Measurements from ENCODE around the gene CA5A. TPM values are rescaled to one million over a fixed set of nuclear protein-coding genes. Genes with fewer than 3 reads are reported as not detected.

CA5A gene
- total and polyA plus RNA-seq, 2 of the 13 experiments (the other 11 are each of a cell fraction or from before 2014, with no cell fraction given): 66.8 to 106 TPM

DNA sequence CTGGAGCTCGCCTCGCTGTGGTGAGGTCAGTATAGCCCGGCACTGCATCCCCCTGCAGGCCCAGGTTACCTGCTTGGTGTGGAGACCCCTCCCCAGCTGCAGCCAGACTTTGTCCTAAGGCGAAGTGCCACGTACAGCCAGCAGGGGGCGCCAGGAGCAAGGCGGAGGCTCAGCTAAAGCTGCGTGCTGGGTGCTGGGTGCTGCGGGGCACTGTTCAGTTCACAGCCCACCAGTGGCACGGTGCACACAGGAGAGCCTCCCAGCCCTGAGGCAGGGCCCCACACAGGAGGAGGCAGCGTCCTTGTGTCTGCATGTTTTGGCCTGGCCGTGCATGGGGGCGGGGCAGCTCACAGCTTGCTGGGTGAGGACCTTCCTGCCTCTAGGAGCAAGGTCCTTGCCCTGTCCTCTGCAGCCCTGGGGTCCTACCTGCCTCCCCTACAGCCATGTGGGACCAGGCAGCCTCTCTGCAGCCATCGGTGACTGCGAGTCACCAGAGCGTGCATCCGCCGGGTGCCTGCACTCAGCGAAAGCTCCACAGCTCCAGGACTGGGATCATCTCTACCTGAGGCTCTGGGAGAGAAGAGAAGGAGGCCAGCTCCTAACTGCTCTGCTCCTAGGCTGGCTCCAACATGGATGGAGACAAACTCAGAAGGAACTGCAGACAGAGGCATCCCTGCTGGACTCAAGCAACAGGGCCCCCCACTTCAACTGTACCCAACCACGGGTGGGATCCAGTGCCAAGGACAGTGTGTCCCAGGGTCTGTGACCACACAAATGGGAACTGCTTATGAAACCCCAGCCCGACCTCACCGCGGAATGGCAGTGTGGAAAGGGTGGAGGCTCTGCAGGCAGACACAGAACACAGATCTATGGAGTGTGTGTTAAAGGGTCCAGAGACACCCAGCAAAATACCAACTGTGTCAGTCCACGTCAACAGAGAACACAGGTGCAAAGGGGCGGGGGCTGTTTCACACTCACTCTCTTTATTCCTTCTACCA is 86.0 kb downstream of the CA5A start (continued):
- TF ChIP-seq, protein P1, sequence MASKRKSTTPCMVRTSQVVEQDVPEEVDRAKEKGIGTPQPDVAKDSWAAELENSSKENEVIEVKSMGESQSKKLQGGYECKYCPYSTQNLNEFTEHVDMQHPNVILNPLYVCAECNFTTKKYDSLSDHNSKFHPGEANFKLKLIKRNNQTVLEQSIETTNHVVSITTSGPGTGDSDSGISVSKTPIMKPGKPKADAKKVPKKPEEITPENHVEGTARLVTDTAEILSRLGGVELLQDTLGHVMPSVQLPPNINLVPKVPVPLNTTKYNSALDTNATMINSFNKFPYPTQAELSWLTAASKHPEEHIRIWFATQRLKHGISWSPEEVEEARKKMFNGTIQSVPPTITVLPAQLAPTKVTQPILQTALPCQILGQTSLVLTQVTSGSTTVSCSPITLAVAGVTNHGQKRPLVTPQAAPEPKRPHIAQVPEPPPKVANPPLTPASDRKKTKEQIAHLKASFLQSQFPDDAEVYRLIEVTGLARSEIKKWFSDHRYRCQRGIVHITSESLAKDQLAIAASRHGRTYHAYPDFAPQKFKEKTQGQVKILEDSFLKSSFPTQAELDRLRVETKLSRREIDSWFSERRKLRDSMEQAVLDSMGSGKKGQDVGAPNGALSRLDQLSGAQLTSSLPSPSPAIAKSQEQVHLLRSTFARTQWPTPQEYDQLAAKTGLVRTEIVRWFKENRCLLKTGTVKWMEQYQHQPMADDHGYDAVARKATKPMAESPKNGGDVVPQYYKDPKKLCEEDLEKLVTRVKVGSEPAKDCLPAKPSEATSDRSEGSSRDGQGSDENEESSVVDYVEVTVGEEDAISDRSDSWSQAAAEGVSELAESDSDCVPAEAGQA (IDR thresholded peaks at IDR 0.05; ENCODE audit: low read depth): no peak
- TF ChIP-seq, protein P1 (CRISPR knock-in tag; IDR thresholded peaks at IDR 0.05; ENCODE audit: borderline replicate concordance): no peak
- TF ChIP-seq, protein P2, sequence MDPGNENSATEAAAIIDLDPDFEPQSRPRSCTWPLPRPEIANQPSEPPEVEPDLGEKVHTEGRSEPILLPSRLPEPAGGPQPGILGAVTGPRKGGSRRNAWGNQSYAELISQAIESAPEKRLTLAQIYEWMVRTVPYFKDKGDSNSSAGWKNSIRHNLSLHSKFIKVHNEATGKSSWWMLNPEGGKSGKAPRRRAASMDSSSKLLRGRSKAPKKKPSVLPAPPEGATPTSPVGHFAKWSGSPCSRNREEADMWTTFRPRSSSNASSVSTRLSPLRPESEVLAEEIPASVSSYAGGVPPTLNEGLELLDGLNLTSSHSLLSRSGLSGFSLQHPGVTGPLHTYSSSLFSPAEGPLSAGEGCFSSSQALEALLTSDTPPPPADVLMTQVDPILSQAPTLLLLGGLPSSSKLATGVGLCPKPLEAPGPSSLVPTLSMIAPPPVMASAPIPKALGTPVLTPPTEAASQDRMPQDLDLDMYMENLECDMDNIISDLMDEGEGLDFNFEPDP (CRISPR knock-in tag; conservative IDR thresholded peaks at IDR 0.05): no peak
- TF ChIP-seq ZNF264 (CRISPR knock-in tag; IDR thresholded peaks at IDR 0.05): no peak
- TF ChIP-seq, protein P3, sequence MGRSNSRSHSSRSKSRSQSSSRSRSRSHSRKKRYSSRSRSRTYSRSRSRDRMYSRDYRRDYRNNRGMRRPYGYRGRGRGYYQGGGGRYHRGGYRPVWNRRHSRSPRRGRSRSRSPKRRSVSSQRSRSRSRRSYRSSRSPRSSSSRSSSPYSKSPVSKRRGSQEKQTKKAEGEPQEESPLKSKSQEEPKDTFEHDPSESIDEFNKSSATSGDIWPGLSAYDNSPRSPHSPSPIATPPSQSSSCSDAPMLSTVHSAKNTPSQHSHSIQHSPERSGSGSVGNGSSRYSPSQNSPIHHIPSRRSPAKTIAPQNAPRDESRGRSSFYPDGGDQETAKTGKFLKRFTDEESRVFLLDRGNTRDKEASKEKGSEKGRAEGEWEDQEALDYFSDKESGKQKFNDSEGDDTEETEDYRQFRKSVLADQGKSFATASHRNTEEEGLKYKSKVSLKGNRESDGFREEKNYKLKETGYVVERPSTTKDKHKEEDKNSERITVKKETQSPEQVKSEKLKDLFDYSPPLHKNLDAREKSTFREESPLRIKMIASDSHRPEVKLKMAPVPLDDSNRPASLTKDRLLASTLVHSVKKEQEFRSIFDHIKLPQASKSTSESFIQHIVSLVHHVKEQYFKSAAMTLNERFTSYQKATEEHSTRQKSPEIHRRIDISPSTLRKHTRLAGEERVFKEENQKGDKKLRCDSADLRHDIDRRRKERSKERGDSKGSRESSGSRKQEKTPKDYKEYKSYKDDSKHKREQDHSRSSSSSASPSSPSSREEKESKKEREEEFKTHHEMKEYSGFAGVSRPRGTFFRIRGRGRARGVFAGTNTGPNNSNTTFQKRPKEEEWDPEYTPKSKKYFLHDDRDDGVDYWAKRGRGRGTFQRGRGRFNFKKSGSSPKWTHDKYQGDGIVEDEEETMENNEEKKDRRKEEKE (IDR thresholded peaks at IDR 0.05): no peak
- peak; percentile 74 for TF ChIP-seq ARNT2 (CRISPR knock-in tag; IDR thresholded peaks at IDR 0.05; ENCODE audit: low read depth)
- no peak for TF ChIP-seq ZNF335 (CRISPR knock-in tag; IDR thresholded peaks at IDR 0.05)
- TF ChIP-seq ZBTB20 (CRISPR knock-in tag; IDR thresholded peaks at IDR 0.05; ENCODE audit: borderline replicate concordance, low read depth): peak; percentile 91; the same call in 1 of the 2 replicates
- TF ChIP-seq, protein P4, sequence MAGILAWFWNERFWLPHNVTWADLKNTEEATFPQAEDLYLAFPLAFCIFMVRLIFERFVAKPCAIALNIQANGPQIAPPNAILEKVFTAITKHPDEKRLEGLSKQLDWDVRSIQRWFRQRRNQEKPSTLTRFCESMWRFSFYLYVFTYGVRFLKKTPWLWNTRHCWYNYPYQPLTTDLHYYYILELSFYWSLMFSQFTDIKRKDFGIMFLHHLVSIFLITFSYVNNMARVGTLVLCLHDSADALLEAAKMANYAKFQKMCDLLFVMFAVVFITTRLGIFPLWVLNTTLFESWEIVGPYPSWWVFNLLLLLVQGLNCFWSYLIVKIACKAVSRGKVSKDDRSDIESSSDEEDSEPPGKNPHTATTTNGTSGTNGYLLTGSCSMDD (CRISPR knock-in tag; IDR thresholded peaks at IDR 0.05): no peak
- TF ChIP-seq CBX5 (CRISPR knock-in tag; IDR thresholded peaks at IDR 0.05; ENCODE audit: borderline replicate concordance): peak; percentile 94
- TF ChIP-seq ZNF670 (CRISPR knock-in tag; IDR thresholded peaks at IDR 0.05; ENCODE audit: borderline replicate concordance): no peak
- no peak for TF ChIP-seq NR2F2 (IDR thresholded peaks at IDR 0.05; ENCODE audit: borderline replicate concordance, low read depth)
- TF ChIP-seq ZMAT3 (CRISPR knock-in tag; conservative IDR thresholded peaks at IDR 0.05): 0 out of 2 replicates have a peak, but pooled peaks have one; percentile 97
- no peak for TF ChIP-seq ZNF720 (CRISPR knock-in tag; IDR thresholded peaks at IDR 0.05)
- TF ChIP-seq, protein P5, sequence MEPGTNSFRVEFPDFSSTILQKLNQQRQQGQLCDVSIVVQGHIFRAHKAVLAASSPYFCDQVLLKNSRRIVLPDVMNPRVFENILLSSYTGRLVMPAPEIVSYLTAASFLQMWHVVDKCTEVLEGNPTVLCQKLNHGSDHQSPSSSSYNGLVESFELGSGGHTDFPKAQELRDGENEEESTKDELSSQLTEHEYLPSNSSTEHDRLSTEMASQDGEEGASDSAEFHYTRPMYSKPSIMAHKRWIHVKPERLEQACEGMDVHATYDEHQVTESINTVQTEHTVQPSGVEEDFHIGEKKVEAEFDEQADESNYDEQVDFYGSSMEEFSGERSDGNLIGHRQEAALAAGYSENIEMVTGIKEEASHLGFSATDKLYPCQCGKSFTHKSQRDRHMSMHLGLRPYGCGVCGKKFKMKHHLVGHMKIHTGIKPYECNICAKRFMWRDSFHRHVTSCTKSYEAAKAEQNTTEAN (CRISPR knock-in tag; conservative IDR thresholded peaks at IDR 0.05): 0 out of 2 replicates have a peak, but pooled peaks have one; percentile 46
